Fibroblast of lung (primary cell): ENCODE results near the gene LBHD1.

Source experiments
- CTCF ChIP-seq, 2 donors: IDR thresholded peaks in 1 of 2; conservative IDR thresholded peaks in 1 of 2; 1 replicate in 1 of 2; 2 replicates in 1 of 2; pipeline ENCODE4 v1.5.1; 2011 to 2012; ENCODE audit warnings: low read length in 2 of 2, control low read depth in 1 of 2, inconsistent platforms in 1 of 2, low read depth in 1 of 2, mild to moderate bottlenecking in 1 of 2
- EZH2 ChIP-seq: IDR thresholded peaks from 2 replicates; pipeline ENCODE4 v1.5.1; 2012; ENCODE audit warnings: low read length, control low read depth, mild to moderate bottlenecking; ENCODE audit errors: missing control alignments

GRCh38 chr11:62715150-62716130 lies 43.4 kb upstream of the LBHD1 start:
- TF ChIP-seq CTCF (conservative IDR thresholded peaks at IDR 0.05 in 1 of 2, IDR thresholded peaks at IDR 0.05 in 1 of 2; ENCODE audit: low read depth in 1 of 2, low read length in 2 of 2): no peak
- TF ChIP-seq EZH2: no peak
